GM23338 (cell line): ENCODE results near the gene RFC2. TPM values are rescaled to one million over a fixed set of nuclear protein-coding genes. Genes with fewer than 3 reads are reported as not detected.

Experiments used
- ATAC-seq: fragments of 200-7000 bp; cut with Tn5 transposase; 3 replicates; pipeline ENCODE4 v1.9.1; 2020
- DNase-seq: peaks from one replicate; pipeline ENCODE4 v3.0.0-alpha.2; 2015; ENCODE audit warnings: low spot score
- H2AFZ ChIP-seq: fragments of 200-600 bp; sonication (generic); 2 replicates; pipeline ENCODE4 v1.8.0; 2016; ENCODE audit warnings: antibody characterized with exemption, mild to moderate bottlenecking, moderate library complexity
- H3F3A ChIP-seq: fragments of 200-600 bp; sonication (generic); replicated peaks from 2 replicates; pipeline ENCODE4 v1.8.0; 2017; ENCODE audit warnings: antibody characterized with exemption, mixed run types, low read depth
- H3K27ac ChIP-seq: fragments of 200-600 bp; sonication (generic); 2 replicates; pipeline ENCODE4 v1.6.1; 2016; ENCODE audit warnings: low read depth
- H3K27me3 ChIP-seq: fragments of 200-600 bp; sonication (generic); 2 replicates; pipeline ENCODE4 v1.8.0; 2016; ENCODE audit warnings: mild to moderate bottlenecking, mixed run types, moderate library complexity; ENCODE audit not compliant: insufficient read depth
- H3K36me3 ChIP-seq: fragments of 200-600 bp; sonication (generic); 2 replicates; pipeline ENCODE4 v1.8.0; 2016; ENCODE audit warnings: mild to moderate bottlenecking; ENCODE audit not compliant: insufficient read depth
- H3K4me1 ChIP-seq: fragments of 200-600 bp; sonication (generic); 2 replicates; pipeline ENCODE4 v1.8.0; 2016; ENCODE audit warnings: mild to moderate bottlenecking, moderate library complexity; ENCODE audit not compliant: insufficient read depth
- H3K4me2 ChIP-seq: fragments of 200-600 bp; sonication (generic); 2 replicates; pipeline ENCODE4 v1.7.1; 2017; ENCODE audit warnings: mixed run types
- H3K4me3 ChIP-seq: fragments of 200-600 bp; sonication (generic); 2 replicates; pipeline ENCODE4 v1.6.1; 2016; ENCODE audit warnings: mixed run types
- H3K79me2 ChIP-seq: fragments of 200-600 bp; sonication (generic); replicated peaks from 2 replicates; pipeline ENCODE4 v1.8.0; 2017; ENCODE audit warnings: mild to moderate bottlenecking; ENCODE audit not compliant: insufficient read depth
- H3K9me2 ChIP-seq: fragments of 200-600 bp; sonication (generic); 2 replicates; pipeline ENCODE4 v1.8.0; 2017; ENCODE audit not compliant: insufficient read depth
- H4K20me1 ChIP-seq: fragments of 200-600 bp; sonication (generic); replicated peaks from 2 replicates; pipeline ENCODE4 v1.8.0; 2017; ENCODE audit warnings: mild to moderate bottlenecking; ENCODE audit not compliant: insufficient read depth
- H3K27ac Mint-ChIP-seq: 2 replicates; pipeline ENCODE4 v1.8.0; 2020; ENCODE audit warnings: inconsistent platforms, mild to moderate bottlenecking, moderate library complexity, mixed read lengths
- H3K27me3 Mint-ChIP-seq: 3 replicates; pipeline ENCODE4 v1.8.0; 2022; ENCODE audit warnings: low read depth, mild to moderate bottlenecking, moderate library complexity, mixed read lengths, inconsistent platforms; ENCODE audit not compliant: insufficient read depth, poor library complexity
- H3K36me3 Mint-ChIP-seq: 3 replicates; pipeline ENCODE4 v1.8.0; 2021; ENCODE audit warnings: low read depth, mild to moderate bottlenecking, inconsistent platforms, moderate library complexity, mixed read lengths
- H3K4me1 Mint-ChIP-seq: 3 replicates; pipeline ENCODE4 v1.8.0; 2020; ENCODE audit warnings: mild to moderate bottlenecking, inconsistent platforms, mixed read lengths
- H3K4me3 Mint-ChIP-seq: 3 replicates; pipeline ENCODE4 v1.8.0; 2021; ENCODE audit warnings: moderate library complexity, mild to moderate bottlenecking, inconsistent platforms, mixed read lengths
- H3K9me3 Mint-ChIP-seq: 3 replicates; pipeline ENCODE4 v1.8.0; 2020; ENCODE audit warnings: moderate library complexity, mild to moderate bottlenecking, inconsistent platforms, mixed read lengths
- CREB1 ChIP-seq: fragments of 250-450 bp; sonication (Bioruptor Pico); IDR thresholded peaks from 2 replicates; pipeline ENCODE4 v1.5.0; 2020; ENCODE audit warnings: low read depth, mild to moderate bottlenecking, moderate library complexity
- EZH2phosphoT487 ChIP-seq: fragments of 200-600 bp; sonication (generic); IDR thresholded peaks from one replicate; pipeline ENCODE4 v1.8.1; 2018; ENCODE audit warnings: antibody characterized with exemption; ENCODE audit not compliant: unreplicated experiment
- JUNB ChIP-seq: IDR thresholded peaks from one replicate; pipeline ENCODE4 v1.6.1; 2016; ENCODE audit warnings: antibody characterized with exemption; ENCODE audit not compliant: unreplicated experiment
- POLR2AphosphoS5 ChIP-seq: IDR thresholded peaks from 2 replicates; pipeline ENCODE4 v1.6.1; 2016; ENCODE audit warnings: antibody characterized with exemption, low read depth
- STAT1 ChIP-seq: IDR thresholded peaks from one replicate; pipeline ENCODE4 v1.6.1; 2016; ENCODE audit warnings: antibody characterized with exemption; ENCODE audit not compliant: unreplicated experiment
- ZNF114 ChIP-seq: fragments of 250-450 bp; sonication (Bioruptor Pico); IDR thresholded peaks from 2 replicates; pipeline ENCODE4 v1.5.0; 2020; ENCODE audit warnings: mild to moderate bottlenecking, moderate library complexity
- ZNF331 ChIP-seq: fragments of 250-450 bp; sonication (Bioruptor Pico); IDR thresholded peaks from 2 replicates; pipeline ENCODE4 v1.5.0; 2020; ENCODE audit warnings: low read depth, mild to moderate bottlenecking, moderate library complexity
- polyA plus RNA-seq: library from polyadenylated mRNA; unstranded; fragments of >200 nt; fragmentation: Nextera tagmentation; extraction: Ambion mirVana; gene quantifications from 2 replicates; pipeline ENCODE4 v1.2.1, GENCODE V29; 2016
- total RNA-seq: library from RNA; depleted of rRNA; stranded (reverse); fragments of >200 nt; shearing (Covaris generic); gene quantifications from 2 replicates; pipeline ENCODE4 v1.2.3, GENCODE V29; 2014
- TF ChIP-seq, protein P1 (sequence below): fragments of 250-450 bp; sonication (Bioruptor Pico); IDR thresholded peaks from 2 replicates; pipeline ENCODE4 v1.5.0; 2020; ENCODE audit warnings: mild to moderate bottlenecking, moderate library complexity
- TF ChIP-seq, protein P2 (sequence below), 2 experiments: fragments of 200-600 bp in 1 of 2; sonication (generic) in 1 of 2; conservative IDR thresholded peaks; 2 replicates each; pipeline versions ENCODE4 v1.5.1 to v1.6.1; 2016 to 2017; ENCODE audit warnings: antibody characterized with exemption in 2 of 2, low read depth in 2 of 2, mild to moderate bottlenecking in 2 of 2, moderate library complexity in 1 of 2
- TF ChIP-seq, protein P3 (sequence below): IDR thresholded peaks from 2 replicates; pipeline ENCODE4 v1.6.1; 2016; ENCODE audit warnings: antibody characterized with exemption
- TF ChIP-seq, protein P4 (sequence below): IDR thresholded peaks from one replicate; pipeline ENCODE4 v1.6.1; 2018; ENCODE audit warnings: antibody characterized with exemption; ENCODE audit not compliant: unreplicated experiment

RFC2 gene
- total and polyA plus RNA-seq, 2 experiments from 2014 or later = 56.4 to 75.2 TPM

DNA sequence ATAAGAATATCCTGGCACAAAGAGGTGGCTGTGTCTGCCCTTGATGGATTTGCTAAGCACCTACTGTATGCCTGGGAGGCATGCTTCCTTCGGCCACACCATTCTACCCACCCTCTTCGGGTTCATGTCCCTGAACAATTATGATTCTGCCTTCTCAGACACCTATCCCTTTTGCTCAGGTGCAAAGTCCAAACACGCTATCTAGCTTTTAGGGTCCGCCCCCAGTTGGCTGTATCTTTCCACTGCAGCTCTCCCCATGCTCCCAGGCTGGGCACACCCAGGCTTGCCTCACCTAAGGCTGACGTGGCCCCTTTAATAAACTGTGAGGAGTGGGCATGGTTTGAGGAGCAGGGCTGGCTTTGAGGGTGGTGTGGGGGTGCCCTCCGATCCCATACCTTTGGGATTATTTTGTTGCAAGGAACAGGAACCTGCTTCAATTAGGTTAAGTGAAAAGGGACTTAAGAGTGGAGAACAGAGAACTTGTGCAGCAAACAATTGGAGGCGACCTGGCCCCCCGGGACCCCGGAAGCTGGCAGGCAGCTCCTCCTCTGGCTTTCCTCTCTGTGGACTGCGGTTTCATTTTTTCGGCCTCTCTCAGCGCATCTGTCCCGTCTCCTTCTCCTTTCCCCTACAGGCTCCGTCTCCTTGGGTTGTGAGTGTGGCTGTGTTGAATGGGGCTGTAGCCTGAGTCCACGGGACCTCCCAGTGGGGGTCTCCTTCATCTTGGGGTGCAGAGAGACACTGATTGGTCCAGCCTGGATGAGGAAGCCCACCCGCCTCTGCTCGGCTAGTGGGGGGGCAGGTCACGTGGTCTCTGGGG, 38.8 kb upstream of the RFC2 start (continued):
- TF ChIP-seq, protein P1, sequence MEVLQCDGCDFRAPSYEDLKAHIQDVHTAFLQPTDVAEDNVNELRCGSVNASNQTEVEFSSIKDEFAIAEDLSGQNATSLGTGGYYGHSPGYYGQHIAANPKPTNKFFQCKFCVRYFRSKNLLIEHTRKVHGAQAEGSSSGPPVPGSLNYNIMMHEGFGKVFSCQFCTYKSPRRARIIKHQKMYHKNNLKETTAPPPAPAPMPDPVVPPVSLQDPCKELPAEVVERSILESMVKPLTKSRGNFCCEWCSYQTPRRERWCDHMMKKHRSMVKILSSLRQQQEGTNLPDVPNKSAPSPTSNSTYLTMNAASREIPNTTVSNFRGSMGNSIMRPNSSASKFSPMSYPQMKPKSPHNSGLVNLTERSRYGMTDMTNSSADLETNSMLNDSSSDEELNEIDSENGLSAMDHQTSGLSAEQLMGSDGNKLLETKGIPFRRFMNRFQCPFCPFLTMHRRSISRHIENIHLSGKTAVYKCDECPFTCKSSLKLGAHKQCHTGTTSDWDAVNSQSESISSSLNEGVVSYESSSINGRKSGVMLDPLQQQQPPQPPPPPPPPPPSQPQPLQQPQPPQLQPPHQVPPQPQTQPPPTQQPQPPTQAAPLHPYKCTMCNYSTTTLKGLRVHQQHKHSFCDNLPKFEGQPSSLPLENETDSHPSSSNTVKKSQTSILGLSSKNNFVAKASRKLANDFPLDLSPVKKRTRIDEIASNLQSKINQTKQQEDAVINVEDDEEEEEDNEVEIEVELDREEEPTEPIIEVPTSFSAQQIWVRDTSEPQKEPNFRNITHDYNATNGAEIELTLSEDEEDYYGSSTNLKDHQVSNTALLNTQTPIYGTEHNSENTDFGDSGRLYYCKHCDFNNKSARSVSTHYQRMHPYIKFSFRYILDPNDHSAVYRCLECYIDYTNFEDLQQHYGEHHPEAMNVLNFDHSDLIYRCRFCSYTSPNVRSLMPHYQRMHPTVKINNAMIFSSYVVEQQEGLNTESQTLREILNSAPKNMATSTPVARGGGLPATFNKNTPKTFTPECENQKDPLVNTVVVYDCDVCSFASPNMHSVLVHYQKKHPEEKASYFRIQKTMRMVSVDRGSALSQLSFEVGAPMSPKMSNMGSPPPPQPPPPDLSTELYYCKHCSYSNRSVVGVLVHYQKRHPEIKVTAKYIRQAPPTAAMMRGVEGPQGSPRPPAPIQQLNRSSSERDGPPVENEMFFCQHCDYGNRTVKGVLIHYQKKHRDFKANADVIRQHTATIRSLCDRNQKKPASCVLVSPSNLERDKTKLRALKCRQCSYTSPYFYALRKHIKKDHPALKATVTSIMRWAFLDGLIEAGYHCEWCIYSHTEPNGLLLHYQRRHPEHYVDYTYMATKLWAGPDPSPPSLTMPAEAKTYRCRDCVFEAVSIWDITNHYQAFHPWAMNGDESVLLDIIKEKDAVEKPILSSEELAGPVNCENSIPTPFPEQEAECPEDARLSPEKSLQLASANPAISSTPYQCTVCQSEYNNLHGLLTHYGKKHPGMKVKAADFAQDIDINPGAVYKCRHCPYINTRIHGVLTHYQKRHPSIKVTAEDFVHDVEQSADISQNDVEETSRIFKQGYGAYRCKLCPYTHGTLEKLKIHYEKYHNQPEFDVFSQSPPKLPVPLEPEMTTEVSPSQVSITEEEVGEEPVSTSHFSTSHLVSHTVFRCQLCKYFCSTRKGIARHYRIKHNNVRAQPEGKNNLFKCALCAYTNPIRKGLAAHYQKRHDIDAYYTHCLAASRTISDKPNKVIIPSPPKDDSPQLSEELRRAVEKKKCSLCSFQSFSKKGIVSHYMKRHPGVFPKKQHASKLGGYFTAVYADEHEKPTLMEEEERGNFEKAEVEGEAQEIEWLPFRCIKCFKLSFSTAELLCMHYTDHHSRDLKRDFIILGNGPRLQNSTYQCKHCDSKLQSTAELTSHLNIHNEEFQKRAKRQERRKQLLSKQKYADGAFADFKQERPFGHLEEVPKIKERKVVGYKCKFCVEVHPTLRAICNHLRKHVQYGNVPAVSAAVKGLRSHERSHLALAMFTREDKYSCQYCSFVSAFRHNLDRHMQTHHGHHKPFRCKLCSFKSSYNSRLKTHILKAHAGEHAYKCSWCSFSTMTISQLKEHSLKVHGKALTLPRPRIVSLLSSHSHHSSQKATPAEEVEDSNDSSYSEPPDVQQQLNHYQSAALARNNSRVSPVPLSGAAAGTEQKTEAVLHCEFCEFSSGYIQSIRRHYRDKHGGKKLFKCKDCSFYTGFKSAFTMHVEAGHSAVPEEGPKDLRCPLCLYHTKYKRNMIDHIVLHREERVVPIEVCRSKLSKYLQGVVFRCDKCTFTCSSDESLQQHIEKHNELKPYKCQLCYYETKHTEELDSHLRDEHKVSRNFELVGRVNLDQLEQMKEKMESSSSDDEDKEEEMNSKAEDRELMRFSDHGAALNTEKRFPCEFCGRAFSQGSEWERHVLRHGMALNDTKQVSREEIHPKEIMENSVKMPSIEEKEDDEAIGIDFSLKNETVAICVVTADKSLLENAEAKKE (CRISPR knock-in tag) = no peak
- TF ChIP-seq ZNF114 (CRISPR knock-in tag) (no peak), POLR2AphosphoS5 (no peak)

DNA sequence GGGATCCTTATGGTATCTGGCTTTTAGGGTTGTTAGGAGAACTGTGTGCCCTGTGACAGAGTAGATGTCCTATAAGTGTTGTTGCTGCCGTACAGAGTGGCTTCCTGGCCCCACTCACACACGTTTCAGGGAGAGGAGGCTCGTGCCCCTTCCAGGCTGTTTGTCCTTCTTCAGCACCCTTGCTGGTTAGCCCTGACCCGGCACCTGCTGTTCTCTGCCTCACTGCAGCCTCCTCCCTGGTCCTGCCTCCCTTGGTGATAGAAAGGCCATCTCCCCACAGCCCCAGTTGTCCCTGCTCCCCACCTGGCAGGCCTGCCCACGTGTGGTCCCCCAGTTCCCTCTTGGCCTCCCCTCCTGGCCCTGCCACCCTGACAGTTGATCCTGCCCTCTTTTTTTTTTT, 37.3 kb upstream of the RFC2 start:
- H3F3A ChIP-seq = peaks cover 22% of the 10 kb centered on the region
- H3K27me3 ChIP-seq = no peaks in the 10 kb centered on the region
- peaks cover 18% of the 10 kb centered on the region for H3K27me3 Mint-ChIP-seq
- H2AFZ ChIP-seq = no peak overlapping the region
- no peaks in the 10 kb centered on the region; the same call in 2 of the 3 replicates for H3K9me3 Mint-ChIP-seq
- peak overlapping the region; percentile 96; the same call in 1 of the 2 replicates for H3K4me2 ChIP-seq
- no peak for ATAC-seq
- no peak for TF ChIP-seq ZNF331 (CRISPR knock-in tag)
- TF ChIP-seq, protein P2, sequence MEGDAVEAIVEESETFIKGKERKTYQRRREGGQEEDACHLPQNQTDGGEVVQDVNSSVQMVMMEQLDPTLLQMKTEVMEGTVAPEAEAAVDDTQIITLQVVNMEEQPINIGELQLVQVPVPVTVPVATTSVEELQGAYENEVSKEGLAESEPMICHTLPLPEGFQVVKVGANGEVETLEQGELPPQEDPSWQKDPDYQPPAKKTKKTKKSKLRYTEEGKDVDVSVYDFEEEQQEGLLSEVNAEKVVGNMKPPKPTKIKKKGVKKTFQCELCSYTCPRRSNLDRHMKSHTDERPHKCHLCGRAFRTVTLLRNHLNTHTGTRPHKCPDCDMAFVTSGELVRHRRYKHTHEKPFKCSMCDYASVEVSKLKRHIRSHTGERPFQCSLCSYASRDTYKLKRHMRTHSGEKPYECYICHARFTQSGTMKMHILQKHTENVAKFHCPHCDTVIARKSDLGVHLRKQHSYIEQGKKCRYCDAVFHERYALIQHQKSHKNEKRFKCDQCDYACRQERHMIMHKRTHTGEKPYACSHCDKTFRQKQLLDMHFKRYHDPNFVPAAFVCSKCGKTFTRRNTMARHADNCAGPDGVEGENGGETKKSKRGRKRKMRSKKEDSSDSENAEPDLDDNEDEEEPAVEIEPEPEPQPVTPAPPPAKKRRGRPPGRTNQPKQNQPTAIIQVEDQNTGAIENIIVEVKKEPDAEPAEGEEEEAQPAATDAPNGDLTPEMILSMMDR (conservative IDR thresholded peaks at IDR 0.05; ENCODE audit: low read depth in 2 of 2) = no peak
- TF ChIP-seq JUNB = no peak
- TF ChIP-seq, protein P3, sequence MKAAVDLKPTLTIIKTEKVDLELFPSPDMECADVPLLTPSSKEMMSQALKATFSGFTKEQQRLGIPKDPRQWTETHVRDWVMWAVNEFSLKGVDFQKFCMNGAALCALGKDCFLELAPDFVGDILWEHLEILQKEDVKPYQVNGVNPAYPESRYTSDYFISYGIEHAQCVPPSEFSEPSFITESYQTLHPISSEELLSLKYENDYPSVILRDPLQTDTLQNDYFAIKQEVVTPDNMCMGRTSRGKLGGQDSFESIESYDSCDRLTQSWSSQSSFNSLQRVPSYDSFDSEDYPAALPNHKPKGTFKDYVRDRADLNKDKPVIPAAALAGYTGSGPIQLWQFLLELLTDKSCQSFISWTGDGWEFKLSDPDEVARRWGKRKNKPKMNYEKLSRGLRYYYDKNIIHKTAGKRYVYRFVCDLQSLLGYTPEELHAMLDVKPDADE = no peak
- TF ChIP-seq, protein P4, sequence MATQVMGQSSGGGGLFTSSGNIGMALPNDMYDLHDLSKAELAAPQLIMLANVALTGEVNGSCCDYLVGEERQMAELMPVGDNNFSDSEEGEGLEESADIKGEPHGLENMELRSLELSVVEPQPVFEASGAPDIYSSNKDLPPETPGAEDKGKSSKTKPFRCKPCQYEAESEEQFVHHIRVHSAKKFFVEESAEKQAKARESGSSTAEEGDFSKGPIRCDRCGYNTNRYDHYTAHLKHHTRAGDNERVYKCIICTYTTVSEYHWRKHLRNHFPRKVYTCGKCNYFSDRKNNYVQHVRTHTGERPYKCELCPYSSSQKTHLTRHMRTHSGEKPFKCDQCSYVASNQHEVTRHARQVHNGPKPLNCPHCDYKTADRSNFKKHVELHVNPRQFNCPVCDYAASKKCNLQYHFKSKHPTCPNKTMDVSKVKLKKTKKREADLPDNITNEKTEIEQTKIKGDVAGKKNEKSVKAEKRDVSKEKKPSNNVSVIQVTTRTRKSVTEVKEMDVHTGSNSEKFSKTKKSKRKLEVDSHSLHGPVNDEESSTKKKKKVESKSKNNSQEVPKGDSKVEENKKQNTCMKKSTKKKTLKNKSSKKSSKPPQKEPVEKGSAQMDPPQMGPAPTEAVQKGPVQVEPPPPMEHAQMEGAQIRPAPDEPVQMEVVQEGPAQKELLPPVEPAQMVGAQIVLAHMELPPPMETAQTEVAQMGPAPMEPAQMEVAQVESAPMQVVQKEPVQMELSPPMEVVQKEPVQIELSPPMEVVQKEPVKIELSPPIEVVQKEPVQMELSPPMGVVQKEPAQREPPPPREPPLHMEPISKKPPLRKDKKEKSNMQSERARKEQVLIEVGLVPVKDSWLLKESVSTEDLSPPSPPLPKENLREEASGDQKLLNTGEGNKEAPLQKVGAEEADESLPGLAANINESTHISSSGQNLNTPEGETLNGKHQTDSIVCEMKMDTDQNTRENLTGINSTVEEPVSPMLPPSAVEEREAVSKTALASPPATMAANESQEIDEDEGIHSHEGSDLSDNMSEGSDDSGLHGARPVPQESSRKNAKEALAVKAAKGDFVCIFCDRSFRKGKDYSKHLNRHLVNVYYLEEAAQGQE = no peak
- TF ChIP-seq STAT1 = no peak
- TF ChIP-seq POLR2AphosphoS5 = no peak
- no peak for TF ChIP-seq EZH2phosphoT487
- no peak for TF ChIP-seq ZNF114 (CRISPR knock-in tag)
- no peak for TF ChIP-seq CREB1 (CRISPR knock-in tag)
- peaks cover 67% of the 10 kb centered on the region for H3K79me2 ChIP-seq
- DNase-seq = no peak
- H3K4me3 Mint-ChIP-seq = peak overlapping the region; percentile 68; the same call in 2 of the 3 replicates
- H3K36me3 Mint-ChIP-seq = peaks cover 12% of the 10 kb centered on the region
- H3K36me3 ChIP-seq = no peaks in the 10 kb centered on the region
- no peaks in the 10 kb centered on the region for H3K9me2 ChIP-seq
- peaks cover 44% of the 10 kb centered on the region for H3K4me1 ChIP-seq
- H3K27ac ChIP-seq = no peak overlapping the region
- no peak overlapping the region for H3K27ac Mint-ChIP-seq
- peaks cover 53% of the 10 kb centered on the region for H3K4me1 Mint-ChIP-seq
- H3K4me3 ChIP-seq = no peak overlapping the region; the same call in 1 of the 2 replicates
- peaks cover 39% of the 10 kb centered on the region for H4K20me1 ChIP-seq
